K562 (cell line): Measurements from ENCODE around the gene RRAS. TPM values are rescaled to one million over a fixed set of nuclear protein-coding genes. Genes with fewer than 3 reads are reported as not detected.

Experiments
- ATAC-seq: fragments of 200-7000 bp; cut with Tn5 transposase; 3 replicates; pipeline ENCODE4 v1.9.1; 2020; ENCODE audit warnings: moderate library complexity
- BruUV-seq: library from RNA; stranded (reverse); fragments of 400-500 nt; replicated peaks from 2 replicates; lab custom pipeline; 2021; lab: Mats Ljungman, UMichigan
- CTCF ChIA-PET: fragments of 300-600 bp; formaldehyde crosslinking; extraction: SDS; loops from one replicate; lab custom pipeline; 2021; ENCODE audit warnings: low intra/inter-chr PET ratio; lab: Yijun Ruan, JAX
- POLR2A ChIA-PET: fragments of 300-600, 350-650 bp; sonication (Branson Sonifier 250); formaldehyde crosslinking; extraction: SDS; loops from one replicate; lab custom pipeline; 2021; ENCODE audit warnings: antibody characterized with exemption, inconsistent platforms; lab: Yijun Ruan, JAX
- DNase-seq, 4 experiments: peaks; one replicate each; pipeline versions ENCODE4 v3.0.0 to v3.0.0-alpha.2; 2011 to 2018; ENCODE audit warnings: low spot score in 3 of 4, mixed read lengths in 3 of 4; ENCODE audit errors: extremely low read depth in 1 of 4
- FAIRE-seq: peaks from 2 replicates; lab custom pipeline; 2011; peaks lifted over from hg19 to GRCh38; lab: Jason Lieb, UNC
- H2AFZ ChIP-seq: 2 replicates; pipeline ENCODE4 v1.6.0; 2011; ENCODE audit warnings: low read depth, low read length, control low read depth, inconsistent platforms
- H3K27ac ChIP-seq: fragments of 200-600 bp; 3 replicates; pipeline ENCODE4 v1.8.0; 2011; ENCODE audit warnings: low read depth, mild to moderate bottlenecking, control low read depth, inconsistent platforms, low read length, moderate library complexity, mixed read lengths; ENCODE audit errors: extremely low read depth
- H3K27me3 ChIP-seq, 2 experiments: fragments of 300-600 bp in 1 of 2; 2 replicates in 1 of 2; 3 replicates in 1 of 2; pipeline versions ENCODE4 v1.6.0 to v1.8.0; 2011; ENCODE audit warnings: inconsistent platforms in 2 of 2, low read length in 2 of 2, mild to moderate bottlenecking in 1 of 2, mixed read lengths in 1 of 2, moderate library complexity in 1 of 2; ENCODE audit not compliant: control insufficient read depth in 2 of 2, insufficient read depth in 2 of 2
- H3K36me3 ChIP-seq: fragments of 300-600 bp; 3 replicates; pipeline ENCODE4 v1.8.0; 2011; ENCODE audit warnings: mild to moderate bottlenecking, low read length, inconsistent platforms; ENCODE audit not compliant: control insufficient read depth, insufficient read depth
- H3K4me1 ChIP-seq, 2 experiments: fragments of 200-600 bp in 1 of 2; replicated peaks in 1 of 2; 2 replicates in 1 of 2; 3 replicates in 1 of 2; pipeline versions ENCODE4 v1.5.1 to v1.8.0; 2011; ENCODE audit warnings: inconsistent platforms in 2 of 2, low read length in 2 of 2, mild to moderate bottlenecking in 1 of 2, mixed read lengths in 1 of 2, moderate library complexity in 1 of 2; ENCODE audit not compliant: control insufficient read depth in 2 of 2, insufficient read depth in 2 of 2
- H3K4me2 ChIP-seq: 2 replicates; pipeline ENCODE4 v1.6.1; 2011; ENCODE audit warnings: low read length, control low read depth, inconsistent platforms, mixed read lengths; ENCODE audit not compliant: insufficient read depth
- H3K4me3 ChIP-seq: fragments of 200-600 bp; sonication (generic), shearing (Covaris generic); 2 replicates; pipeline ENCODE4 v1.5.1; 2016; ENCODE audit warnings: control low read depth, inconsistent platforms
- H3K79me2 ChIP-seq: fragments of 200-600 bp; 3 replicates; pipeline ENCODE4 v1.8.0; 2011; ENCODE audit warnings: low read length, inconsistent platforms; ENCODE audit not compliant: control insufficient read depth, insufficient read depth
- H3K9ac ChIP-seq, 2 experiments: 2 replicates each; pipeline versions ENCODE4 v1.6.0 to v1.6.1; 2011; ENCODE audit warnings: low read depth in 2 of 2, low read length in 2 of 2, control low read depth in 1 of 2, inconsistent platforms in 1 of 2, mild to moderate bottlenecking in 1 of 2, mixed read lengths in 1 of 2; ENCODE audit not compliant: insufficient read depth in 1 of 2
- H3K9me1 ChIP-seq: one replicate; pipeline ENCODE4 v1.6.0; 2011; ENCODE audit warnings: inconsistent platforms, mild to moderate bottlenecking, low read length, moderate library complexity; ENCODE audit not compliant: control insufficient read depth, insufficient read depth
- H3K9me3 ChIP-seq: replicated peaks from 2 replicates; pipeline ENCODE4 v1.5.1; 2011; ENCODE audit warnings: low read depth, low read length, inconsistent platforms; ENCODE audit not compliant: control insufficient read depth, insufficient read depth
- H4K20me1 ChIP-seq: replicated peaks from 2 replicates; pipeline ENCODE4 v1.6.1; 2011; ENCODE audit warnings: low read length, inconsistent platforms, mixed read lengths; ENCODE audit not compliant: control insufficient read depth, insufficient read depth
- COPS2 ChIP-seq: fragments of 450-650 bp; conservative IDR thresholded peaks from 2 replicates; pipeline ENCODE4 v1.6.1; 2016; ENCODE audit warnings: mild to moderate bottlenecking, moderate library complexity
- CTBP1 ChIP-seq: fragments of 450-650 bp; IDR thresholded peaks from 2 replicates; pipeline ENCODE4 v1.6.1; 2016; ENCODE audit warnings: borderline replicate concordance
- E2F4 ChIP-seq: sonication (generic); formaldehyde crosslinking; IDR thresholded peaks from 2 replicates; pipeline ENCODE4 v1.8.0; 2022; ENCODE audit warnings: mild to moderate bottlenecking, low read depth, missing genetic modification reagents
- ELF1 ChIP-seq: fragments of 200-800 bp; sonication (Bioruptor generic); IDR thresholded peaks from 2 replicates; pipeline ENCODE4 v1.6.1; 2016; ENCODE audit warnings: missing genetic modification characterization, missing compliant biosample characterization
- EP300 ChIP-seq: IDR thresholded peaks from 2 replicates; pipeline ENCODE4 v1.6.1; 2012; ENCODE audit warnings: low read length, improper control_type of control experiment
- EWSR1 ChIP-seq: fragments of 450-650 bp; IDR thresholded peaks from 2 replicates; pipeline ENCODE4 v1.6.1; 2018; ENCODE audit warnings: borderline replicate concordance, mild to moderate bottlenecking, low read depth, moderate library complexity; ENCODE audit not compliant: partially characterized antibody
- GABPB1 ChIP-seq: sonication (generic); formaldehyde crosslinking; IDR thresholded peaks from 2 replicates; pipeline ENCODE4 v1.8.0; 2022; ENCODE audit warnings: mild to moderate bottlenecking, missing genetic modification reagents
- HOXB6 ChIP-seq: fragments of 250-450 bp; sonication (Bioruptor Pico); IDR thresholded peaks from 2 replicates; pipeline ENCODE4 v1.5.1; 2022; ENCODE audit warnings: mild to moderate bottlenecking, borderline replicate concordance
- MLLT1 ChIP-seq, 2 experiments: fragments of 450-650 bp; IDR thresholded peaks; 2 replicates each; pipeline ENCODE4 v1.6.1; 2016
- POLR2G ChIP-seq: fragments of 200-400 bp; formaldehyde crosslinking; IDR thresholded peaks from 2 replicates; pipeline ENCODE4 v1.6.1; 2017; ENCODE audit warnings: low read depth, mild to moderate bottlenecking, antibody characterized with exemption, low read length, moderate library complexity
- TCF7 ChIP-seq: sonication (generic); IDR thresholded peaks from 2 replicates; pipeline ENCODE4 v1.6.1; 2016; ENCODE audit warnings: antibody characterized with exemption, borderline replicate concordance
- TFE3 ChIP-seq: fragments of 450-650 bp; formaldehyde crosslinking; IDR thresholded peaks from 2 replicates; pipeline ENCODE4 v1.4.0; 2020; ENCODE audit warnings: mild to moderate bottlenecking, mixed read lengths
- TRIM28 ChIP-seq: fragments of 450-650 bp; IDR thresholded peaks from 2 replicates; pipeline ENCODE4 v1.6.1; 2017
- ZNF384 ChIP-seq: IDR thresholded peaks from 2 replicates; pipeline ENCODE4 v1.6.1; 2012; ENCODE audit warnings: low read depth, low read length, improper control_type of control experiment
- ZNF830 ChIP-seq: fragments of 250-450 bp; sonication (Bioruptor Pico); IDR thresholded peaks from 2 replicates; pipeline ENCODE4 v1.5.0; 2021; ENCODE audit warnings: mild to moderate bottlenecking
- WGBS: fragments of 100-300 bp; shearing (Covaris generic); methylation state at CpG from one replicate; pipeline ENCODE4 v1.1.6; 2016; ENCODE audit warnings: low coverage, mixed read lengths; ENCODE audit not compliant: insufficient coverage; ENCODE audit errors: missing lambda C conversion rate; 5-methylcytosine and 5-hydroxymethylcytosine counted together
- in situ Hi-C: fragments of 300-500 bp; cut with MboI; formaldehyde crosslinking; loops from 4 replicates; pipeline ENCODE4 v1.15.0; 2018; ENCODE audit warnings: inconsistent platforms, mixed read lengths
- intact Hi-C: fragments of 100-400 bp; cut with micrococcal nuclease; formaldehyde crosslinking; loops from 2 replicates; pipeline ENCODE4 v1.14.2; 2022
- polyA plus RNA-seq, 8 experiments: library from polyadenylated mRNA; depleted of rRNA in 4 of 8; stranded (reverse) in 5 of 8; unstranded in 3 of 8; fragments of >200 nt; fragmentation: Nextera tagmentation in 2 of 8; fragmentation: Illumina TruSeq in 1 of 8; extraction: Ambion mirVana in 2 of 8; extraction: Trizol in 1 of 8; gene quantifications; 2 replicates each; pipeline versions ENCODE4 v1.2.1 to v1.2.3, GENCODE V29; 2011 to 2014; ENCODE audit warnings: inconsistent platforms in 1 of 8, missing spikeins in 1 of 8
- total RNA-seq, 7 experiments: library from RNA; depleted of rRNA in 6 of 7; stranded (reverse); fragments of >200 nt in 6 of 7; fragmentation: Illumina TruSeq in 2 of 7; extraction: Trizol in 2 of 7; gene quantifications; 2 replicates each; pipeline versions ENCODE4 v1.2.1 to v1.2.3, GENCODE V29; 2011 to 2021; ENCODE audit warnings: low replicate concordance in 1 of 7
- TF ChIP-seq, protein P1 (sequence below): fragments of 250-450 bp; sonication (Bioruptor Pico); IDR thresholded peaks from 2 replicates; pipeline ENCODE4 v1.4.0; 2020; ENCODE audit warnings: mild to moderate bottlenecking, moderate library complexity, borderline replicate concordance

The RRAS gene
- total and polyA plus RNA-seq, 9 of the 15 experiments (the other 6 are each of a cell fraction or from before 2014, with no cell fraction given), result 0.70 to 17.3 (median 8.2) TPM

- FAIRE-seq, result no peak
- no peaks in the 10 kb centered on the region for H3K9me3 ChIP-seq
- H3K36me3 ChIP-seq, result peaks cover 12% of the 10 kb centered on the region; the same call in 1 of the 3 replicates
- no peak for DNase-seq
- POLR2A ChIA-PET, result interaction anchor here (0.8 to 1.3 kb wide), 3 partner anchors 9 to 12 kb away, joined by 3 to 5 read pairs (median 4); partner anchors contain the start of gene RRAS
- H2AFZ ChIP-seq, result no peak overlapping the region
- intact Hi-C loops (no loop called here), in situ Hi-C loops (no loop called here)
- no peaks in the 10 kb centered on the region for H4K20me1 ChIP-seq
- H3K4me3 ChIP-seq, result no peak overlapping the region
- whole genome bisulfite sequencing, result 37% methylated on average over 9 of the region's 9 CpGs
- no peak overlapping the region for H3K27ac ChIP-seq
- H3K4me2 ChIP-seq, result no peak overlapping the region
- no peaks in the 10 kb centered on the region for H3K27me3 ChIP-seq
- ATAC-seq, result no peak; the same call in 2 of the 3 replicates
- H3K79me2 ChIP-seq, result no peaks in the 10 kb centered on the region
- CTCF ChIA-PET, result no interaction called here
- H3K9me1 ChIP-seq, result no peaks in the 10 kb centered on the region
- no peak overlapping the region for H3K9ac ChIP-seq
- BruUV-seq, result TSS peak; percentile 37
- H3K4me1 ChIP-seq, result peaks cover 6 to 13% of the 10 kb centered on the region in 2 experiments; a peak in 3 of 5 replicates
- TF ChIP-seq, protein P1, sequence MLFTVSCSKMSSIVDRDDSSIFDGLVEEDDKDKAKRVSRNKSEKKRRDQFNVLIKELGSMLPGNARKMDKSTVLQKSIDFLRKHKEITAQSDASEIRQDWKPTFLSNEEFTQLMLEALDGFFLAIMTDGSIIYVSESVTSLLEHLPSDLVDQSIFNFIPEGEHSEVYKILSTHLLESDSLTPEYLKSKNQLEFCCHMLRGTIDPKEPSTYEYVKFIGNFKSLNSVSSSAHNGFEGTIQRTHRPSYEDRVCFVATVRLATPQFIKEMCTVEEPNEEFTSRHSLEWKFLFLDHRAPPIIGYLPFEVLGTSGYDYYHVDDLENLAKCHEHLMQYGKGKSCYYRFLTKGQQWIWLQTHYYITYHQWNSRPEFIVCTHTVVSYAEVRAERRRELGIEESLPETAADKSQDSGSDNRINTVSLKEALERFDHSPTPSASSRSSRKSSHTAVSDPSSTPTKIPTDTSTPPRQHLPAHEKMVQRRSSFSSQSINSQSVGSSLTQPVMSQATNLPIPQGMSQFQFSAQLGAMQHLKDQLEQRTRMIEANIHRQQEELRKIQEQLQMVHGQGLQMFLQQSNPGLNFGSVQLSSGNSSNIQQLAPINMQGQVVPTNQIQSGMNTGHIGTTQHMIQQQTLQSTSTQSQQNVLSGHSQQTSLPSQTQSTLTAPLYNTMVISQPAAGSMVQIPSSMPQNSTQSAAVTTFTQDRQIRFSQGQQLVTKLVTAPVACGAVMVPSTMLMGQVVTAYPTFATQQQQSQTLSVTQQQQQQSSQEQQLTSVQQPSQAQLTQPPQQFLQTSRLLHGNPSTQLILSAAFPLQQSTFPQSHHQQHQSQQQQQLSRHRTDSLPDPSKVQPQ (CRISPR knock-in tag), result no peak
- TF ChIP-seq MLLT1 (IDR thresholded peaks at IDR 0.05) (no peak), COPS2 (no peak), TCF7 (no peak), TFE3 (CRISPR knock-in tag) (no peak), ZNF384 (peak; percentile 45; the same call in 1 of the 2 replicates), ELF1 (tag) (peak; percentile 39; the same call in 1 of the 2 replicates), ZNF830 (CRISPR knock-in tag) (no peak), EP300 (no peak), CTBP1 (no peak), TRIM28 (no peak), HOXB6 (CRISPR knock-in tag) (no peak), GABPB1 (CRISPR knock-in tag) (no peak), POLR2G (0 out of 2 replicates have a peak, but pooled peaks have one; percentile 20), EWSR1 (no peak), E2F4 (CRISPR knock-in tag) (no peak)
These were observed 8.8 kb downstream of the RRAS start for GRCh38 chr19:49631014-49631588.
